ENCODE measurements around the gene PLAU.
"Not testable (repeated sequence)": the region's sequence is repeated elsewhere in the genome, so short reads cannot be mapped to it uniquely, and the experiment has no call there.

Gene PLAU

DNA sequence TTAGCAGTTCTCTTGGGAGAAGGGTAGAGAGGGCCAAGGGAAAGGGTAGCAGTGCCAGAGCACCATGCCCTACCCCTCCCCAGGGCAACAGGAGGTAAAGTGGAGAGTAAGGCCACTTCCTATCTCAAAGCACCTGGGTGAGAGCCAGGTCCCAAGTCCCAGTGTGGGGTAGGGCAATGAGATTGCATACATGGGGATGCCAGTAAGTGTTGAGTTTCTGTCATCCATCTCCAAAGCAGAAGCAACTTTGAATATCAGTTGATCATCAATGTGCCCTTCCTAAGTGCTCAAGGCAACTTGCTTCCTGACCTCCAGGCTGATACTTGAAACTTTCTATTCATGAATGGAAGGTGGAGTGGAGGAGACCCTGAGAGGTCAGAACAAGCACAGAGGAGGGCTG, 34.4 kb upstream of the PLAU start:
- no peak for DNase-seq (ENCODE audit: low read depth in 2 of 3, low spot score in 2 of 3)

DNA sequence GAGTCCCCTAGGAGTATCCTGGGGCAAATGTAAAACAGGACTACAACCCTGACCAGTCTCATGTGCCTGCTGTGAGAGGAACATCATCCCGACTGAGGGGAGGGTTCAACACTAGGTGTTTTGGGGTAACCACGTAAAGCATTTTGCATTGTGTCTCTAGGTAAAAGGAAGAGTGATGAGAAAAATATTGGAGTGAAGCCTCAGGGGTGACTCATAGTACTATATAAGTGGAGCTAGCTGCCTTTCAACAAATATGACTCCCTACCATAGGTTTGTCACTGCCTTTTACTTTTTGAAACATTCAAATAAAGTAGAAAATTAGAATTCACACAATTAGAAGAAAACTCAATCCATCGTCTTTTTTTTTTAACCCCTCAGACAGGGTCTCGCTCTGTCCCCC, 34.0 kb upstream of the PLAU start:
- DNase-seq (ENCODE audit: low read depth in 2 of 3, low spot score in 2 of 3) = no peak

DNA sequence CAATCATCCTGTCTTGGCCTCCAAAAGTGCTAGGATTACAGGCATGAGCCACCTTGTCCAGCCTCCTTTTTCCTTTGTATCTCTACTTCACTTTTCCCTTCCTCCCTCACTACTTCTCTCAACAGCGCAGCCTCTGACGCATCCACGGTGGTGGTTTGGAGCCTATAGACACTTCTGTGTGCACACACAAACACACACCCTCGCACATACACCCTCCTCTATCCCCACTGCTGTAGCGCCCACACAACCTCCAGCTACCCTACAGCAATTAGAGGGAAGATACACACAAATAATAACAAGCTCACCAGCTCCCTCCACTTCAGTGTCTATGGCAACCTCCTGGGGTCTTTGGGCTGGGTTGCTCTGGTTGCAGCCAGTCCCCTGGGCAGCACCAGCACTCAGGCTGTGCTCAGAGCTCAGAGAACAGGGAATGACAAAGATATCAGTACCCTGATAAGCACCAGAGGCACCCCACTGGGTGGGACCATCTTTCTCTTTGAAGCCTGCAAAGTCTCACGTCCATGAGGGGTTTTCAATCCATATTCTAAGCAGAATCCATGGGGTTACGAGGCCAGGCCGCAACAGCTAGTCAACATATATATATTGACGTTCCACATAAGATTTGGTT, 33.3 kb upstream of the PLAU start:
- no peak for DNase-seq (ENCODE audit: low read depth in 2 of 3, low spot score in 2 of 3)

DNA sequence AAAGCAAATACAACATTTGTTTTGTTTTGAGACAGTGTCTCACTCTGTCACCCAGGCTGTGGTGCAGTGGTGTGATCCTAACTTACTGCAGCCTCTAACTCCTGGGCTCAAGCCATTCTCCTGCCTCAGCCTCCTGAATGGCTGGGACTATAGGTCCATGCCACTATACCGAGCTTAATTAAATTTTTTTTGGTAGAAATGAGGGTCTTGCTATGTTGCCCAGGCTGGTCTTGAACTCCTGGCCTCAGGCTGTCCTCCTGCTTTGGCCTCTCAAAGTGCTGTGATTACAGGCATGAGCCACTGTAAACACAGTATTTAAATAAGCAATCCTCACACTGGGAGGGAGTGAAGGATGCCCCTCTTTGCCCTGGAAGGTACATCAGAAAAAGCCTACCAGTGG, 32.6 kb upstream of the PLAU start:
- no peak for DNase-seq (ENCODE audit: low read depth in 2 of 3, low spot score in 2 of 3)

- peak; percentile 74 to 83 (median 77) for DNase-seq (ENCODE audit: low read depth in 2 of 3, low spot score in 2 of 3)
These were observed 31.4 kb upstream of the PLAU start for GRCh38 chr10:73879296-73880173.

- DNase-seq (ENCODE audit: low read depth in 2 of 3, low spot score in 2 of 3) = no peak
These were observed 29.6 kb upstream of the PLAU start for GRCh38 chr10:73881221-73881919.

DNA sequence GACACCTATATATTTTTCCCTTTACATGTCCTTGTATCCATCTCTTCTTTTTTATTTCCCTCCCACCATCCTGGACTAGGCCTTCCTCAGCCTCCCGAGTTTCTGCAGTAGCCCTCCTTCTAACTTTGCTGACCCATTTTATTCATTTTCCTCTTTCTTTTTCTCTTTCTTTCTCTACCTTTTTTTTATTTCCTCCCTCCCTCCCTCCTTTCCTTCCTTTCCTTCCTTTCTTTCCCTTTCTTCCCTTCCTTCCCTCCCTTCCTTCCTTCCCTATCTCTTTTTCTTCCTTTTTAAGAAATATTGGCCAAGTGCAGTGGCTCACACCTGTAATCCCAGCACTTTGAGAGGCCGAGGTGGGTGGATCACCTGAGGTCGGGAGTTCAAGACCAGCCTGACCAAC, 26.9 kb upstream of the PLAU start:
- DNase-seq (ENCODE audit: low read depth in 2 of 3, low spot score in 2 of 3) = no peak

DNA sequence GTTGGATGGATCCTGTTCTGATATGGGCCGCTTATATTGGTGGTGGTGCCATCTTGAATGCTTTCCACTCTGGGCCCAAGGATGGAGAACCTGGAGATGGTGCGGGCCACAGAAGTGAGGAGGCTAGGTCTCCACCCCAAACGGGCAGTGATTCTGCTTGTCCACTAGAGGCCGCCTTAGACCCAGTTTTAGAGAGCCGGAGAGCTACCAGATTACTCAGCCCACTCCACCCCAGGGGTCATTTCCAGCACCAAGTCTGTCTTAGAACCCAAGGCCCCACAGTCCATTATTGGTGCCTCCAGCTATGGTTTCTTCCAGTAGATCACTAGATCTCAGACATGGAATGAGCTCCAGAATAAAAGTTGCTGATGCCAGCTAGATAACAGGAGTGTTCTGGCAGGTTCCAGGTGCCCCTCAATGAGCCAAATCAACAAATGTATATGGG, 24.8 kb upstream of the PLAU start:
- DNase-seq (ENCODE audit: low read depth in 2 of 3, low spot score in 2 of 3) = peak; percentile 30 to 55 (median 43)

- no peak for DNase-seq (ENCODE audit: low read depth in 2 of 3, low spot score in 2 of 3)
These were observed 24.2 kb upstream of the PLAU start for GRCh38 chr10:73886661-73887293.

- no peak for DNase-seq (ENCODE audit: low read depth in 2 of 3, low spot score in 2 of 3)
These were observed 23.5 kb upstream of the PLAU start for GRCh38 chr10:73887294-73888039.

DNA sequence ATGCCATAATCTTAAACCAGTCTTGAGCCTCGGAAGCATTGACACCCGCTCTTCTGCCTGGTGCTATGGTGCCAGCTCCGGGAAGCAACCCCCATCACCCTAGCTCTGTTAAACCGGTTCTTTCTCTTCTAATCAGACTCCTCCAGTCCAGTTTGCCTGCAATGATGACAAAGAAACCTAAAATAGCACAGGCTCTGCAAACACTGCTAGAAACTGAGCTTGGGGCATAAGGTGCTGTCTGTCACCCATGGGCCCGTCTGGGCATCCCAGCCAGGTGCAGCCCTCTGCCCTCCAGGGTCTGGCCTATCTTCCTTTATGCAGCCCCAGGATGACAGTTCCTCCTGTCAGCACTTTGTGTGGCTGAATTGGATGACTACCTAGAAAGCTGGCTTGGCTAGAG, 22.4 kb upstream of the PLAU start:
- no peak for DNase-seq (ENCODE audit: low read depth in 2 of 3, low spot score in 2 of 3)

- DNase-seq (ENCODE audit: low read depth in 2 of 3, low spot score in 2 of 3) = peak in 1 of 3 experiments; percentile 23
These were observed 21.9 kb upstream of the PLAU start for GRCh38 chr10:73889014-73889413.

DNA sequence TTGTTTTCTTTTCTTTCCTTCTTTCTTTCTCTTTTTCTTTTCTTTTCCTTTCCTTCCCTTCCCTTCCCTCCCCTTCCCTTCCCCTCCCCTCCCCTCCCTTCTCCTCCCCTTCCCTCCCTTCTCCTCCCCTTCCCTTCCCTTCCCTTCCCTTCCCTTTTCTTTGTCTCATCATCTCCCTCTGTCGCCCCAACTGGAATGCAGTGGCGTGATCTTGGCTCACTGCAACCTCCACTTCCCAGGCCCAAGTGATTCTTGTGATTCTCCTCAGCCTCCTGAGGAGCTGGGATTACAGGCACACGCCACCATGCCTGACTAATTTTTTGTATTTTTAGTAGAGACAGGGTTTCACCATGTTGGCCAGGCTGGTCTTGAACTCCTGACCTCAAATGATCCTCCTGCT, 21.5 kb upstream of the PLAU start:
- DNase-seq (ENCODE audit: low read depth in 2 of 3, low spot score in 2 of 3) = not testable (repeated sequence)

DNA sequence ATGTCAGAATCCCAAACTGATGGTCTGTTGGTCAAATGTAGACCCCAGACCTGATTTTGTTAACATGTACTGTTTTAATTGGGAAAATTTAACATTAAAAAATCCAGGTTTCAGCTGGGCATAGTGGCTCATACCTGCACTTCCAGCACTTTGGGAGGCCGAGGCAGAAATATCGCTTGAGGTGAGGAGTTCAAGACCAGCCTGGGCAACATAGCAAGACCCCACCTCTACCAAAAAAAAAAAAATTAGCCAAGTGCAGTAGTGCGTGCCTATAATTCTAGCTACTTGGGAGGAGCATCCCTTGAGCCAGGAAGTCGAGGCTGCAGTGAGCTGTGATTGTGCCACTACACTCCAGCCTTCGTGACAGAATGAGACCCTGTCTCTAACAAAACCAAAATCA, 20.7 kb upstream of the PLAU start:
- no peak for DNase-seq (ENCODE audit: low read depth in 2 of 3, low spot score in 2 of 3)

DNA sequence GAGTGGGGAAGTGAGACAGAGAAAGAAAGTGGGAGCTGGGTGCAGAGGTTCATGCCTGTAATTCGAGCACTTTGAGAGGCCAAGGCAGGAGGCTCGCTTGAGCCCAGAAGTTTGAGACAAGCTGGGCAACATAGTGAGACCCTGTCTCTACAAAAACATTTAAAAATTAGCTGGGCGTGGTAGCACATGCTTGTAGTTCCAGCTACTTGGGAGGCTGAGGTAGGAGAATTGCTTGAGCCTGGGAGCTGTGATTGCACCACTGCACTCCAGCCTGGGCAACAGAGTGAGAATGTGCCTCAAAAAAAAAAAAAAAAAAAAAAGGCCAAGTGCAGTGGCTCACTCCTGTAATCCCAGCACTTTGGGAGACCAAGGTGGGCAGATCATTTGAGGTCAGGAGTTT, 20.1 kb upstream of the PLAU start:
- DNase-seq (ENCODE audit: low read depth in 2 of 3, low spot score in 2 of 3) = not testable (repeated sequence)

- DNase-seq (ENCODE audit: low read depth in 2 of 3, low spot score in 2 of 3) = no peak
These were observed 19.4 kb upstream of the PLAU start for GRCh38 chr10:73891540-73891939.

- no peak for DNase-seq (ENCODE audit: low read depth in 2 of 3, low spot score in 2 of 3)
These were observed 18.5 kb upstream of the PLAU start for GRCh38 chr10:73892310-73893030.

GRCh38 chr10:73893426-73893825, 17.5 kb upstream of the PLAU start:
- DNase-seq (ENCODE audit: low read depth in 2 of 3, low spot score in 2 of 3) = no peak

- DNase-seq (ENCODE audit: low read depth in 2 of 3, low spot score in 2 of 3) = no peak
These were observed 16.5 kb upstream of the PLAU start for GRCh38 chr10:73894245-73894971.

Measured in activated CD8-positive, alpha-beta memory T cell treated with anti-CD3 and anti-CD28 coated beads for 48 hours (primary cell).